ENCODE results near the gene CLTRN. TPM values are rescaled to one million over a fixed set of nuclear protein-coding genes. Genes with fewer than 3 reads are reported as not detected.

CLTRN gene
- total RNA-seq, 1 donor from 2014 or later, result 1.1 TPM

DNA sequence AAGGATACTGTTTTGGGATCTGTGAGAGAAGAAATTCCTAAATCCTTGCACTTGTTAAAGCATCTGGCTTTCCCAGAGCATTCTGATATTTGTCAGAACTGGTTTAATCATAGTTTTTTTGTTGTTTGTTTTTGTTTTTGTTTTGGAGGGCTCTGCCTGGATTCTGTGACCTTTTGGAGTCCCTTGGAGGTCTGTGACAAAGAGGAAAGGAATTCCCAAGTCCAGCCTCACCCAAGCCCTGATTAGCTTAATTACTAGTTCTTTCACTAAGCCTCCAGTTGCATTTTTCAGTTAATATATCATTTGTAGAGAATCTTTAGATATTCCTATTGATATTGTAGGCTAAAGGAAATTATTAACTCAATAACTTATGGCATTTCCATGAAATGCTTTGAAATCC, 64.6 kb downstream of the CLTRN start:
- Mint-ChIP-seq H3K9me3 (no peaks in the 10 kb centered on the region), H3K27me3 (ENCODE audit: low read depth) (no peaks in the 10 kb centered on the region), H3K4me3 (no peak overlapping the region), H3K27ac (ENCODE audit: unreplicated experiment) (no peak overlapping the region), H3K4me1 (no peaks in the 10 kb centered on the region), H3K36me3 (ENCODE audit: low read depth) (no peaks in the 10 kb centered on the region)
- TF ChIP-seq, protein P1, sequence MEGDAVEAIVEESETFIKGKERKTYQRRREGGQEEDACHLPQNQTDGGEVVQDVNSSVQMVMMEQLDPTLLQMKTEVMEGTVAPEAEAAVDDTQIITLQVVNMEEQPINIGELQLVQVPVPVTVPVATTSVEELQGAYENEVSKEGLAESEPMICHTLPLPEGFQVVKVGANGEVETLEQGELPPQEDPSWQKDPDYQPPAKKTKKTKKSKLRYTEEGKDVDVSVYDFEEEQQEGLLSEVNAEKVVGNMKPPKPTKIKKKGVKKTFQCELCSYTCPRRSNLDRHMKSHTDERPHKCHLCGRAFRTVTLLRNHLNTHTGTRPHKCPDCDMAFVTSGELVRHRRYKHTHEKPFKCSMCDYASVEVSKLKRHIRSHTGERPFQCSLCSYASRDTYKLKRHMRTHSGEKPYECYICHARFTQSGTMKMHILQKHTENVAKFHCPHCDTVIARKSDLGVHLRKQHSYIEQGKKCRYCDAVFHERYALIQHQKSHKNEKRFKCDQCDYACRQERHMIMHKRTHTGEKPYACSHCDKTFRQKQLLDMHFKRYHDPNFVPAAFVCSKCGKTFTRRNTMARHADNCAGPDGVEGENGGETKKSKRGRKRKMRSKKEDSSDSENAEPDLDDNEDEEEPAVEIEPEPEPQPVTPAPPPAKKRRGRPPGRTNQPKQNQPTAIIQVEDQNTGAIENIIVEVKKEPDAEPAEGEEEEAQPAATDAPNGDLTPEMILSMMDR (conservative IDR thresholded peaks at IDR 0.05), result no peak
- DNase-seq (ENCODE audit: low read depth, low spot score), result no peak

DNA sequence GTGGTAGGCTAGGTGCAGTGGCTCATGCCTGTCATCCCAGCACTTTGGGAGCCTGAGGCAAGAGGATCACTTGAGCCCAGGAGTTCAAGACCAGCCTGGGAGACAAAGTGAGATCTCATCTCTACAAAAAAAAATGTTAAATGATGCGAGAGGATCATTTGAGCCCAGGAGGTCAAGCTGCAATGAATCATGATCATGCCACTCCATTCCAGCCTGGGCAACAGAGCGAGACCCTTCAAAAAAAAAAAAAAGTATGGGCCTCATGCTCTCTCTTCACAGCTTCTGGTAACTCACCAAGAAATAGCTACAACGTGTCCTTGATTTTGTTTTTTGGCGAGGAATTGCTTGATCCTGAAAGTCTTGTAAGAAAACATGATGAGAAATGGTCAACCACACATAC, 65.1 kb downstream of the CLTRN start:
- no peak for DNase-seq (ENCODE audit: low read depth, low spot score)
- TF ChIP-seq, protein P1 (conservative IDR thresholded peaks at IDR 0.05), result no peak
- H3K36me3 Mint-ChIP-seq (ENCODE audit: low read depth), result no peaks in the 10 kb centered on the region
- H3K9me3 Mint-ChIP-seq, result no peaks in the 10 kb centered on the region
- H3K27ac Mint-ChIP-seq (ENCODE audit: unreplicated experiment), result no peak overlapping the region
- H3K4me1 Mint-ChIP-seq, result no peaks in the 10 kb centered on the region
- no peaks in the 10 kb centered on the region for H3K27me3 Mint-ChIP-seq (ENCODE audit: low read depth)
- no peak overlapping the region for H3K4me3 Mint-ChIP-seq

DNA sequence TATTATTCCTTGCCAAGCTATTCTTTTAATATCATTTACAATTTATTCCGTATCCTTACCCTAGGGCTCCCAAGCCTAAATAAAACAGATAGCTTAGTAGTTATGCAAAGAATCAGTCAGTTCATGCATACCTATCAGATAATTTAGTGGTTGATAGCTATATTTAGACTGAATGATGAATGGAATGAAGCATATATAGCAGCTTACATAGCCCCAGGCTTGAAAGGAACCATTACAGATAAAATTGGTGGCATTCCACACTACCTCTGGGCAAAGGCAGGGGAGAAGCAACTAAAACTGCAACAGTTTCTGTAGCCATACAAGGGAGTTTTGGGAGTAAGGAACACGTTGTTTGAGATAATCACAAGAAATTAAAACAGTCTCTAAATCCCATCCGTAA, 66.6 kb downstream of the CLTRN start:
- no peak overlapping the region for H3K27ac Mint-ChIP-seq (ENCODE audit: unreplicated experiment)
- H3K36me3 Mint-ChIP-seq (ENCODE audit: low read depth), result no peaks in the 10 kb centered on the region
- no peaks in the 10 kb centered on the region for H3K4me1 Mint-ChIP-seq
- DNase-seq (ENCODE audit: low read depth, low spot score), result no peak
- H3K4me3 Mint-ChIP-seq, result no peak overlapping the region
- H3K27me3 Mint-ChIP-seq (ENCODE audit: low read depth), result peaks cover 2% of the 10 kb centered on the region
- TF ChIP-seq, protein P1 (conservative IDR thresholded peaks at IDR 0.05), result no peak
- H3K9me3 Mint-ChIP-seq, result no peaks in the 10 kb centered on the region

DNA sequence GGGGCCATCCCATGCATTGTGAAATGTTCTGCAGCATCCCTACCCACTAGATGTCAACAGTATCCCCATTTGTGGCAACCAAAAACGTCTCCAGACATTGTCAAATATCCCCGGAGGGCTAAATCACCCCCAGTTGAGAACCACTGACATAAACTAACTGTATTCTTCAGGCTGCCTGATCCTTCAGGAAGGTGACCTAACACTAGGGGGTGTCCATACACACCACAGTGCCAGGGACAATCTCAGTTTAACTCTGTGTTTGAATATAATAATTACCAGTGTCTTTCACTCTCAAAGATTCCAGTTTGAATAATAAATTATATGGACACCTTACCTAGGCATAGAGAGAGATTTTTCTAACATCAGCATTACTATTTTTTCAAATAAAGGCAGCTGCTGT, 70.2 kb downstream of the CLTRN start:
- Mint-ChIP-seq H3K4me3 (no peak overlapping the region), H3K27ac (ENCODE audit: unreplicated experiment) (no peak overlapping the region), H3K36me3 (ENCODE audit: low read depth) (no peaks in the 10 kb centered on the region), H3K27me3 (ENCODE audit: low read depth) (peaks cover 10% of the 10 kb centered on the region), H3K4me1 (no peaks in the 10 kb centered on the region), H3K9me3 (no peaks in the 10 kb centered on the region)
- TF ChIP-seq, protein P1 (conservative IDR thresholded peaks at IDR 0.05), result no peak
- DNase-seq (ENCODE audit: low read depth, low spot score), result no peak

DNA sequence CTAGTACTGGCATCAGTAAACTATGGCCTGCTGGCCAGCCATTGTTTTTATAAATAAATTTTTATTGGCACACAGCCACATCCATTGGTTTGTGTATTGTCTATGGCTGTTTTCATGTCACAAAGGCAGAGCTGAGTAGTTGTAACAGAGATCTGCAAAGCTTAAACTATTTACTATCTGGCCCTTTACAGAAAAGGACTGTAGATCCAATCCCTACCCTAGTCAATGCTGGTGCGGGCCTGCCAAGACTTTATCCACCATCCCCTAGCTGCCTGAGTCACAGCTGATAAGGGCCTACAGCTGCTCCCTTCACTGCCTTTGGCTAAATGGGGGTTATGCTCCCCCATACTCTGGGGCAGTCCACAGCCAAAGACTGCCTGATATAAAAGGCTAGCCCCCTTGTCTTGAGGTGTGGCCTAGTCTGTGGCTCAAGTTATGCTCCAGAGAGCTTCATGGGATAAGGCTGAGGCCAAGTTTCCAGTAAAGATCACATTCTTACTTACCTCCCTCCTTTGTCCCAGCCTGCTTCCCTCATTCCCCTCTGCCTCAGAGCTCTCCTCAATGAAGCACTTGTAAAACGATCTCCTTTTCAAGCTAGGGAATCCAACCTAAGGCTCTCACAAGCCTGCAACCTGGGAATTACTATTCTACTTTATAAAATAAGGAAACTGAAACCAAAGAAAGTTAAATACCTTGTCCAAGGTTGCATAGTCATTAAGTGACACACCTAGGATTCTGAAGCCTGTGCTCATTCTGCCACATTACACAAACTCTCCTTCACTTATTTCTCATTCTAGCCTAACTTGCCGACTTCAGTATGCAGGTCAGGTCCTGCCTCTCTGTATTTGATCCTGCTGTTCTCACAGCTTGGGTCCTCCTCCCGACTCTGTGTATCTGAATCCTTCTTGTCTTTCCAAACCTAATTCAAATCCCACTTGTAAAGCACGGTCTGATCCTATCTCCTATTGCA, 84.5 kb downstream of the CLTRN start:
- H3K27me3 Mint-ChIP-seq (ENCODE audit: low read depth), result no peaks in the 10 kb centered on the region
- peaks cover 4% of the 10 kb centered on the region for H3K9me3 Mint-ChIP-seq
- DNase-seq (ENCODE audit: low read depth, low spot score), result no peak
- TF ChIP-seq, protein P1 (conservative IDR thresholded peaks at IDR 0.05), result no peak
- H3K4me3 Mint-ChIP-seq, result no peak overlapping the region
- H3K27ac Mint-ChIP-seq (ENCODE audit: unreplicated experiment), result no peak overlapping the region
- H3K4me1 Mint-ChIP-seq, result no peaks in the 10 kb centered on the region
- no peaks in the 10 kb centered on the region for H3K36me3 Mint-ChIP-seq (ENCODE audit: low read depth)

Other genes starting within 250 kb of the CLTRN start
- gene PIR, start 171.5 kb downstream of the CLTRN start, total RNA-seq, result 53.4 and 58.4 TPM in 2 replicates
- not detected in 2 replicates for gene BMX, start 164.0 kb downstream of the CLTRN start, total RNA-seq
- gene ACE2, start 63.8 kb downstream of the CLTRN start, total RNA-seq, result not detected in 2 replicates
- gene CA5B, start 73.5 kb upstream of the CLTRN start, total RNA-seq, result 5.7 and 7.1 TPM in 2 replicates
- gene ZRSR2, start 125.7 kb upstream of the CLTRN start, total RNA-seq, result 14.6 and 14.9 TPM in 2 replicates
- 136 and 141 TPM in 2 replicates for gene AP1S2, start 190.0 kb upstream of the CLTRN start, total RNA-seq